WI38 (cell line): ENCODE results near the gene HS1BP3.

ENCODE experiments used
- H3K4me3 ChIP-seq: 2 replicates; pipeline ENCODE4 v1.5.1; 2011; ENCODE audit warnings: low read depth, mild to moderate bottlenecking, control low read depth, low read length
- CTCF ChIP-seq: IDR thresholded peaks from 2 replicates; pipeline ENCODE4 v1.5.1; 2012; ENCODE audit warnings: low read depth, mild to moderate bottlenecking, control low read depth, low read length

Gene HS1BP3

DNA sequence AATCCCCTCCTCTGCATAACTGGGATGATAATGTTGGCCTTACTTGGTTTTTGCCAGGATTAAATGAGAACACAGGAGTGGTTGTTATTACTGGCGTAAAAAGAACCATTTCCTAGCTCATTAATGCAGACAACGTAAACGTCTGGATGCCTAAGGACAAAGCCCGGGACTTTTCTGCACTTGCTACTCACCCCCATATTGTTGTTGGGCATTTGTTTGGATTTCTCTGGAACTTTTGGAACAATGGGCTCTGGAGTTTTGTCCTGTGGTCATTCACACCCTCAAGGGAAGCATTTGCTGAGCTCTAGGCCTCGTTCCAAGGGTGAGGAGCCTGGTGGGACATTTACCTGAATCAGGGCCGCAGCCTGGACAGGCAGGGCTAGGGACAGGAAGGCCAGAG is 76.0 kb downstream of the HS1BP3 start:
- H3K4me3 ChIP-seq, result no peak overlapping the region
- no peak for TF ChIP-seq CTCF

GRCh38 chr2:20574423-20574911 is 76.4 kb downstream of the HS1BP3 start:
- H3K4me3 ChIP-seq, result no peak overlapping the region
- TF ChIP-seq CTCF, result no peak

GRCh38 chr2:20573620-20574422 is 77.1 kb downstream of the HS1BP3 start:
- H3K4me3 ChIP-seq, result no peak overlapping the region
- TF ChIP-seq CTCF, result no peak

GRCh38 chr2:20572221-20572620 is 78.7 kb downstream of the HS1BP3 start:
- TF ChIP-seq CTCF, result no peak
- no peak overlapping the region for H3K4me3 ChIP-seq

- no peak for TF ChIP-seq CTCF
- no peak overlapping the region for H3K4me3 ChIP-seq
Observed at GRCh38 chr2:20571644-20572215, 79.2 kb downstream of the HS1BP3 start.

DNA sequence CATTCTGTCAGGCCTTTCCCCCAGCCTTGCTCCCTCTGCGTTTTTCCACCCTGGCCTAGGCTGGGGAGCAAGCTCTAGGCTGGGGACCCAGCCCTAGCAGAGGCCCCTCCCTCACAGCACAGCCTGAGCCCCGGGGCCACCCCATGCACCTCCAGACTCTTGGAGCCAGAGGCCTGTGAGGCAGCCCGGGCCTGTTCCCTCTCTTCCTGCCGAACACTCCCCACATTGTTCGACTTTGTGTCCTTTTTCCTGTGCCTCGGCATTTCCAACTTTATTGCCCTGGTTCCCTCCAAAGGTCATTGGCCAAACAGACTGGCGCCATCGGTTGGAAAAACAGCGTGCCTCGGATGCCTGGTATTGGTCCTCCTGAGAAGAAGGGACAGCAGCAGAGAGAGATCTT is 79.7 kb downstream of the HS1BP3 start:
- no peak for TF ChIP-seq CTCF
- no peak overlapping the region for H3K4me3 ChIP-seq

DNA sequence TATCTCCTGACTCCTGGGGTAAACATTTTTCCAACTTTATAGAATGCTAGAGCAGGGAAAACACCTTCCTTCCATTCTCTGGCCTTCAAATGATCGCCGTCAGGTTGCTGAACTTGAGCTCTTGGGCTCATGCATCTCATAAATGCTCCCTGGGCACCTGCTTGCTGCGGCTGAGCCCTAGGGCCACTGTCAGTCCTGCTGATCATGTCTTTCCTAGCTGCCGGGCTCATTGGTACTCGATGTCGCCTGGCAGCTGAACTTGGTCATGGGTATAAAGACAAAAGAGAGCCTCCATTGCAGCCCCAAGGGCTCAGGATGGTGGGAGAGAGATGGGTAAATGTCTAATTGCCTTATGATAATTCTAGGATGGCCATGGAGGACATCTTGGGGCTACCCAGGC is 80.6 kb downstream of the HS1BP3 start:
- no peak overlapping the region for H3K4me3 ChIP-seq
- TF ChIP-seq CTCF, result no peak
